NCI-H2196 treated with DMSO at 0.1 percent for 48 hours (cell line): ENCODE measurements around the gene DNASE2B.

ENCODE experiments used
- DNase-seq: peaks from one replicate; lab custom pipeline; 2025; ENCODE audit not compliant: unreplicated experiment; lab: John Stamatoyannopoulos, UW

DNASE2B gene

GRCh38 chr1:84410328-84411095, 12.2 kb downstream of the DNASE2B start:
- no peak for DNase-seq

GRCh38 chr1:84412316-84412942, 14.1 kb downstream of the DNASE2B start:
- no peak for DNase-seq

GRCh38 chr1:84415396-84415795, 17.1 kb downstream of the DNASE2B start:
- DNase-seq = no peak

GRCh38 chr1:84422909-84423308, 24.6 kb downstream of the DNASE2B start:
- DNase-seq = no peak

- DNase-seq = no peak
Observed at GRCh38 chr1:84424513-84425149, 26.3 kb downstream of the DNASE2B start.

- DNase-seq = no peak
Observed at GRCh38 chr1:84425150-84425896, 27.0 kb downstream of the DNASE2B start.

GRCh38 chr1:84426376-84426775, 28.1 kb downstream of the DNASE2B start:
- no peak for DNase-seq

- no peak for DNase-seq
Observed at GRCh38 chr1:84427250-84428188, 29.2 kb downstream of the DNASE2B start.

- DNase-seq = no peak
Observed at GRCh38 chr1:84428235-84428634, 30.0 kb downstream of the DNASE2B start.

GRCh38 chr1:84429231-84429630, 30.9 kb downstream of the DNASE2B start:
- no peak for DNase-seq

- DNase-seq = no peak
Observed at GRCh38 chr1:84430546-84430945, 32.3 kb downstream of the DNASE2B start.

GRCh38 chr1:84433258-84434080, 35.2 kb downstream of the DNASE2B start:
- peak; percentile 88 for DNase-seq

- DNase-seq = no peak
Observed at GRCh38 chr1:84434081-84434769, 35.9 kb downstream of the DNASE2B start.

- no peak for DNase-seq
Observed at GRCh38 chr1:84434801-84435549, 36.7 kb downstream of the DNASE2B start.

GRCh38 chr1:84436876-84437655, 38.8 kb downstream of the DNASE2B start:
- DNase-seq = no peak

- DNase-seq = no peak
Observed at GRCh38 chr1:84442256-84442655, 44.0 kb downstream of the DNASE2B start.
